ACC112 (cell line): ENCODE data around the gene TMCO4.

Experiments
- H2AFZ ChIP-seq: fragments of 200-600 bp; sonication (generic); one replicate; pipeline ENCODE4 v1.6.0; 2017; ENCODE audit warnings: antibody characterized with exemption, low read length; ENCODE audit not compliant: unreplicated experiment
- H3K27ac ChIP-seq: fragments of 200-600 bp; sonication (generic); 2 replicates; pipeline ENCODE4 v1.5.1; 2014; ENCODE audit warnings: low read depth, mild to moderate bottlenecking, antibody characterized with exemption, low read length, moderate library complexity
- H3K27me3 ChIP-seq: fragments of 200-600 bp; sonication (generic); 2 replicates; pipeline ENCODE4 v1.6.1; 2014; ENCODE audit warnings: mild to moderate bottlenecking, antibody characterized with exemption, low read length, moderate library complexity, mixed read lengths; ENCODE audit not compliant: insufficient read depth
- H3K36me3 ChIP-seq: fragments of 200-600 bp; sonication (generic); 2 replicates; pipeline ENCODE4 v1.6.1; 2016; ENCODE audit warnings: mild to moderate bottlenecking, antibody characterized with exemption, low read length, moderate library complexity, mixed read lengths; ENCODE audit not compliant: insufficient read depth
- H3K4me1 ChIP-seq: fragments of 200-600 bp; sonication (generic); one replicate; pipeline ENCODE4 v1.6.1; 2016; ENCODE audit warnings: low read length, mixed read lengths; ENCODE audit not compliant: insufficient read depth, unreplicated experiment, control insufficient read depth
- H3K4me3 ChIP-seq: fragments of 200-600 bp; sonication (generic); 2 replicates; pipeline ENCODE4 v1.5.1; 2014; ENCODE audit warnings: mild to moderate bottlenecking, low read depth, low read length
- H3K79me2 ChIP-seq: fragments of 200-600 bp; sonication (generic); one replicate; pipeline ENCODE4 v1.6.0; 2016; ENCODE audit warnings: low read length; ENCODE audit not compliant: control insufficient read depth, unreplicated experiment, insufficient read depth

TMCO4 gene

DNA sequence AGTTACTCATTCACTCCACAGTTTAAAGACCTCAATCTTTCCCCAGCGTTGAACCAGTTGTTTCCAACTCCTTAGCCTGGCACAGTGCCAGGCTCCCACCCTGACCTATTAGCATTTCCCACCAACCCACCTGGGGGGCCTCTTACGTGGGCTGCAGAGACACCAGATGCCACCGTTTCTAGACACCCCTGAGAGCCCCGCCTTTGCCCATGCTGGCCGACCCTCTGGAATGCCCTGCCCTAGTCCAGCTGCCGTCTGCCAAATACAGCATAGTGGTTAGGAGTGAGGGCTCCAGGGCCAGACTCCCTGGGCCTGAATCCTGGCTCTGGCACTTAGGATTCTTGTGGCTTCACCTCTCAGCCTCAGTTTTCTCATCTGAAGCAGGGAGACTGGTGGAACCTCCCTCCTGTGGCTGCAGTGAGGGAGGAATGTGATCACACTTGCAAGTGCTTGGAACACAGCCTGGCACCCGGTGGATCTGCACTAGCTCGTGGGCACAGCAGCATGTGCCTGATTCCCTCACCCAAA is 65.2 kb downstream of the TMCO4 start:
- H3K27ac ChIP-seq = peak overlapping the region; percentile 91; the same call in 1 of the 2 replicates
- no peak overlapping the region for H3K4me3 ChIP-seq
- H3K4me1 ChIP-seq = peaks cover 23% of the 10 kb centered on the region
- no peaks in the 10 kb centered on the region for H3K79me2 ChIP-seq
- H2AFZ ChIP-seq = no peak overlapping the region
- peaks cover 21% of the 10 kb centered on the region for H3K36me3 ChIP-seq
- H3K27me3 ChIP-seq = no peaks in the 10 kb centered on the region

GRCh38 chr1:19734056-19734455 is 65.7 kb downstream of the TMCO4 start:
- Histone ChIP-seq H3K79me2 (no peaks in the 10 kb centered on the region), H2AFZ (no peak overlapping the region), H3K4me1 (peaks cover 23% of the 10 kb centered on the region), H3K36me3 (peaks cover 21% of the 10 kb centered on the region), H3K27me3 (no peaks in the 10 kb centered on the region), H3K27ac (no peak overlapping the region), H3K4me3 (no peak overlapping the region)

DNA sequence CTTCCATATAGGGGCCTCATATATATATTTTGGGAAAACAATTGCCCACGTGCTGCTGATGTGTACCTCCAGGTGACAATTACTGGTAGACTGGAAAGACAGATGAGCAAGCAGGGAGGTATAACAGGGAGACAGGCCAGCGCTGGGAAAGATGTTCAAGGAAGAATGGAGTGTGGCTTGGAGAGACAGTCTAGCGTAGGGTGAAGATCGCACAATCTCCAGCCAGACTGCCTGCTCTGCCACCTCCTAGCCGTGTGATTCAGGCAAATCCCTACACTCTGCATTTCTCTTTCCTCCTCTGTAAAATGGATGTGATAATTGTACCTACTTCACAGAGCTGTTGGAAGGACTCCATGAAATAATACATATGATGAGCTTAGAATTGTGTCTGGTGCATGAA is 66.1 kb downstream of the TMCO4 start:
- H3K79me2 ChIP-seq = no peaks in the 10 kb centered on the region
- H3K4me3 ChIP-seq = no peak overlapping the region
- peaks cover 21% of the 10 kb centered on the region for H3K36me3 ChIP-seq
- H2AFZ ChIP-seq = no peak overlapping the region
- no peak overlapping the region for H3K27ac ChIP-seq
- H3K27me3 ChIP-seq = no peaks in the 10 kb centered on the region
- H3K4me1 ChIP-seq = peaks cover 23% of the 10 kb centered on the region

- H3K36me3 ChIP-seq = peaks cover 13% of the 10 kb centered on the region
- H3K27ac ChIP-seq = no peak overlapping the region
- peaks cover 18% of the 10 kb centered on the region for H3K4me1 ChIP-seq
- no peaks in the 10 kb centered on the region for H3K79me2 ChIP-seq
- H3K27me3 ChIP-seq = no peaks in the 10 kb centered on the region
- H2AFZ ChIP-seq = no peak overlapping the region
- no peak overlapping the region for H3K4me3 ChIP-seq
Measured at GRCh38 chr1:19731311-19731821, 68.3 kb downstream of the TMCO4 start.

DNA sequence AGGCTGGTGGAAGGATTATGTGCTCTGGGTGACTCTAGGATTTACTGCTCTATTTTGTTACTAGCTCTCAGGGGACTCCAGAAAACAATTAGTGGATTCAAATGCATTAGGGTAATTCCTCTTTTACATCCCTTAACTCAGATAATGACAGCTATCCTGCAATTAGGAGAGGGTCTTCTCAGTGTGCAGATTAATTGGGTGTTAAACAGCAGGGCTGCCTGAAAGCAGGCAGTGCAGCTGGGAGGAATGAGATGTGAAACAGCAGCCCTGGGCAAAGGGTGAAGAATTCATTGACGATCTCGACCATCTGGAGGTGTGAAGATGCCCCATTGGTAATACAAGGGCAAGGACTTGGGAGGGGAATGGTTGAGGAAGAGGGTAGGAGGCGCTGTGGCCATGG is 68.9 kb downstream of the TMCO4 start:
- H3K4me1 ChIP-seq = peaks cover 13% of the 10 kb centered on the region
- no peaks in the 10 kb centered on the region for H3K79me2 ChIP-seq
- no peak overlapping the region for H3K27ac ChIP-seq
- H3K27me3 ChIP-seq = no peaks in the 10 kb centered on the region
- H3K4me3 ChIP-seq = no peak overlapping the region
- no peak overlapping the region for H2AFZ ChIP-seq
- H3K36me3 ChIP-seq = peaks cover 12% of the 10 kb centered on the region

GRCh38 chr1:19730232-19730631 is 69.5 kb downstream of the TMCO4 start:
- Histone ChIP-seq H3K4me1 (peaks cover 8% of the 10 kb centered on the region), H2AFZ (no peak overlapping the region), H3K4me3 (no peak overlapping the region), H3K36me3 (peaks cover 12% of the 10 kb centered on the region), H3K27ac (no peak overlapping the region), H3K79me2 (no peaks in the 10 kb centered on the region), H3K27me3 (no peaks in the 10 kb centered on the region)

DNA sequence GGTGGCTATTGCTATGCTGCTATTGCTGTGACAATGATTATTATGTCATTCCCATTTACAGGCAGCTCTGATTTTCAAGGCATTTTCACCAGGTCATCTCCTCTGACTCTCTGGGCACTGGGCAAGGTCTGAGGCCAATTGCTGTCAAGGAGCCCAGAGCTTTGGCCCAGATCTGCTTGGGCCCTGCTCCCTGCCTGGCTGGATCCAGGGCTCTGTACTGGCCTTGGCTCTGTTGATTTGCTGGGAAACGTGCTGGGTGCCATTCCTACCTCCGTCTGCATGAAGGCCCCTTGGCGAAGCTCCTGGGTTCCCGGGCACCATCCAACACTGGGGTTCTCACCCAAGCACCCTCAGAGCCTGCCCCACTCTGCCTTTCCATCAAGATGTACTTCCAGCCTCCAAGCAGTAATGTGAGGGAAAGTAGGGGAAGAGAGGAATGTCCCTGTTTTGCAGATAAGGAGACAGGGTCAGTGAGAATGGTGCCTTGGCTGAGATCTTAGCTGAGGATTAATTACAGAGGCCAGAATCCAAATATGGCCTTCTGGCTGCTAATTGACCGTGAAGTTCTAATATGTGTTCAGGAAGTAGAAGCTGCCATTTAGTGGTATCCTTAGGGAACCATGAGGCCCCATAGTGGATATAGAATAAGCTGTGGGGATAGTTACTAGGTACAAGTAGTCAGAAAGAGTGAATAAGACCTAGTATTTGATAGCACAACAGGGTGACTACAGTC is 71.1 kb downstream of the TMCO4 start:
- no peak overlapping the region for H3K27ac ChIP-seq
- H2AFZ ChIP-seq = no peak overlapping the region
- peaks cover 12% of the 10 kb centered on the region for H3K36me3 ChIP-seq
- no peaks in the 10 kb centered on the region for H3K27me3 ChIP-seq
- H3K79me2 ChIP-seq = no peaks in the 10 kb centered on the region
- H3K4me3 ChIP-seq = no peak overlapping the region
- H3K4me1 ChIP-seq = no peaks in the 10 kb centered on the region

DNA sequence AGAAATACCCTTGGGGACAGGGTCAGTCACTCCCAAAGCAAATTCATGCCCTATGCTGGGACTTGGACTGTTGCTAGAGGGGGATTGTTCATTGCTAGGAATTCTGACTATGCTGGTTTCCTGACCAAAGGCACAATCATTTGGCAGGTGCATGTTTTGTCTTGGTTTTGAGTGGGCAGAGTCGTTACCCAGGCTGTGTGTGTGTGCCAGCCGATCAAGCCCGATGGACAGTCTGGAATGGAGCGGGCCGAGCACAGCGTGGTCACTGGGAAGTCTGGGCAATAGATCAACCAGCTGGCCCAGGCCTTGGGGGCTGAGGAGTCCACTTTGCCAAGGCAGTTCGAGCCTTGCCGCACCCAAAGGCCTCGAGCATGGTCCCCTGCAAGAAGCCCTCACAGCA is 74.1 kb downstream of the TMCO4 start:
- Histone ChIP-seq H3K36me3 (peaks cover 10% of the 10 kb centered on the region), H3K4me1 (no peaks in the 10 kb centered on the region), H3K27ac (no peak overlapping the region), H2AFZ (no peak overlapping the region), H3K79me2 (no peaks in the 10 kb centered on the region), H3K4me3 (no peak overlapping the region), H3K27me3 (no peaks in the 10 kb centered on the region)

GRCh38 chr1:19723874-19724273 is 75.8 kb downstream of the TMCO4 start:
- Histone ChIP-seq H3K27me3 (no peaks in the 10 kb centered on the region), H3K4me1 (no peaks in the 10 kb centered on the region), H3K36me3 (no peaks in the 10 kb centered on the region)

DNA sequence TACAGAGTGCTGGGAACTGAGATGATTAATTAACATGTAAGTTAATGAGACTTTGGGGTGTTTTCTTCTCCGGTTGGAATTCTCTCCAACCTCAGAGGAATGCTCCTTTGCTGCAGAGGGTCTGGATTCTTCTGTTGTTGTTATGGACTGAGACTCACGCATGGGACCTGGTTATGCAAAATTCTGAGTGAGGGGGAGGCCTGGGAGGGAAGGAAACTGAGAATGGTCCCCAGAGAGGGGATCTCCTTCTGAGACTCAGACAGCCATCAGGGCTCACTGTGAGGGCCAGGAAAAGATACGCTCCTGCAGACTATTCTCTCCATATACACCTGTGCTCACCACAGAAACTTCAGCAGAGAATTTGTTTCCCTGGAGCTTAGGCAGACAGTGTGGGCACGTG is 78.7 kb downstream of the TMCO4 start:
- no peak overlapping the region for H3K4me3 ChIP-seq
- no peaks in the 10 kb centered on the region for H3K27me3 ChIP-seq
- no peaks in the 10 kb centered on the region for H3K4me1 ChIP-seq
- H3K27ac ChIP-seq = no peak overlapping the region
- H2AFZ ChIP-seq = no peak overlapping the region
- no peaks in the 10 kb centered on the region for H3K36me3 ChIP-seq
- H3K79me2 ChIP-seq = no peaks in the 10 kb centered on the region

More at GRCh38 chr1:19723874-19724273, 75.8 kb downstream of the TMCO4 start:
- H3K27ac ChIP-seq = no peak overlapping the region
- no peaks in the 10 kb centered on the region for H3K79me2 ChIP-seq
- H3K4me3 ChIP-seq = no peak overlapping the region
- no peak overlapping the region for H2AFZ ChIP-seq

GRCh38 chr1:19720174-19720573 is 79.5 kb downstream of the TMCO4 start:
- Histone ChIP-seq H3K27ac (no peak overlapping the region), H2AFZ (no peak overlapping the region)

More at GRCh38 chr1:19720174-19720573, 79.5 kb downstream of the TMCO4 start:
- Histone ChIP-seq H3K27me3 (no peaks in the 10 kb centered on the region), H3K4me3 (no peak overlapping the region), H3K36me3 (no peaks in the 10 kb centered on the region), H3K4me1 (no peaks in the 10 kb centered on the region), H3K79me2 (no peaks in the 10 kb centered on the region)
